Stimulated activated CD4-positive, alpha-beta T cell treated with anti-CD3 and anti-CD28 coated beads, Interleukin-2, amount 100 ng/mL, for 48 hours (primary cell): ENCODE measurements around the gene MTARC2.

Experiments
- DNase-seq, 2 donors: peaks; one replicate each; pipeline ENCODE4 v3.0.0-alpha.2; 2020

Gene MTARC2

DNA sequence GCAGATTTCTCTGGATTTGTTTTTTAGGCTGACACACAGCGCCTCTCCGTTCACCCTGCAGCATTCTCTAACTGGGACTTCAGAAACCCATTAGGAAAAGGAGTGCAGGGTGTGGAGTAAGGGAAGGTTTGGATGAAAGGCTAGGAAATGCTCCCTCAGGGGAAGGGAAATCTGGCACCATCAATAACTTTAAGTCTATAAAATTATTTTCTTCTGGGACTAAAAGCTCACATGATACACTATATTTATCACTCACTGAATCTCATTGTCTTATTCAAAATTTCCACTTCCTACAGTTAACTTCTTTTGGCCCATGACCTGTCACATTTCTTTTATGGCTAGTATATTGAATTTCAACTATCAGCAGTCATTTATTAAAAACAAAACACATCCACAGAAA, 85.3 kb downstream of the MTARC2 start:
- no peak for DNase-seq
